CD14-positive monocyte (primary cell): ENCODE data around the gene KAZN. TPM values are rescaled to one million over a fixed set of nuclear protein-coding genes. Genes with fewer than 3 reads are reported as not detected.

ENCODE experiments used
- DNase-seq, 3 donors: peaks; one replicate each; pipeline ENCODE4 v3.0.0-alpha.2; 2011 to 2022
- H2AFZ ChIP-seq: 2 replicates; pipeline ENCODE4 v1.6.0; 2012; ENCODE audit warnings: mild to moderate bottlenecking, low read depth, low read length, inconsistent platforms; ENCODE audit not compliant: insufficient read depth, poor library complexity, severe bottlenecking
- H3K27ac ChIP-seq, 2 donors: 1 replicate in 1 of 2; 2 replicates in 1 of 2; pipeline ENCODE4 v1.5.1; 2012 to 2013; ENCODE audit warnings: low read length in 2 of 2, control low read depth in 1 of 2, inconsistent platforms in 1 of 2, low read depth in 1 of 2, mild to moderate bottlenecking in 1 of 2
- H3K27me3 ChIP-seq, 2 donors: one replicate each; pipeline versions ENCODE4 v1.6.0 to v1.6.1; 2011 to 2013; ENCODE audit warnings: low read length in 2 of 2; ENCODE audit not compliant: control insufficient read depth in 2 of 2, insufficient read depth in 2 of 2
- H3K36me3 ChIP-seq, 2 donors: replicated peaks in 1 of 2; 1 replicate in 1 of 2; 2 replicates in 1 of 2; pipeline versions ENCODE4 v1.5.1 to v1.6.1; 2012 to 2013; ENCODE audit warnings: low read length in 2 of 2, control low read depth in 1 of 2, inconsistent platforms in 1 of 2, mild to moderate bottlenecking in 1 of 2; ENCODE audit not compliant: insufficient read depth in 2 of 2, control insufficient read depth in 1 of 2
- H3K4me1 ChIP-seq, 2 donors: 1 replicate in 1 of 2; 2 replicates in 1 of 2; pipeline versions ENCODE4 v1.5.1 to v1.6.1; 2012 to 2013; ENCODE audit warnings: low read length in 2 of 2, control low read depth in 1 of 2, inconsistent platforms in 1 of 2, mild to moderate bottlenecking in 1 of 2, moderate library complexity in 1 of 2; ENCODE audit not compliant: insufficient read depth in 2 of 2, control insufficient read depth in 1 of 2
- H3K4me2 ChIP-seq: replicated peaks from 2 replicates; pipeline ENCODE3; 2012; ENCODE audit warnings: low read length, moderate library complexity, mild to moderate bottlenecking; ENCODE audit not compliant: poor library complexity, severe bottlenecking; ENCODE audit errors: extremely low read depth
- H3K4me3 ChIP-seq, 3 experiments: fragments of 200-600 bp in 1 of 3; sonication (generic) in 1 of 3; replicated peaks in 1 of 3; 1 replicate in 2 of 3; 2 replicates in 1 of 3; pipeline ENCODE4 v1.5.1; 2011 to 2013; ENCODE audit warnings: low read length in 3 of 3, mild to moderate bottlenecking in 3 of 3, control low read depth in 2 of 3, low read depth in 2 of 3, inconsistent platforms in 1 of 3, moderate library complexity in 1 of 3
- H3K79me2 ChIP-seq: 2 replicates; pipeline ENCODE4 v1.6.0; 2012; ENCODE audit warnings: mild to moderate bottlenecking, control low read depth, inconsistent platforms, low read length, moderate library complexity; ENCODE audit not compliant: insufficient read depth
- H3K9ac ChIP-seq: 2 replicates; pipeline ENCODE4 v1.6.0; 2017; ENCODE audit warnings: low read length, mild to moderate bottlenecking; ENCODE audit not compliant: insufficient read depth, poor library complexity, severe bottlenecking
- H3K9me3 ChIP-seq, 2 donors: replicated peaks in 1 of 2; 1 replicate in 1 of 2; 2 replicates in 1 of 2; pipeline versions ENCODE4 v1.5.1 to v1.6.1; 2012 to 2013; ENCODE audit warnings: low read length in 2 of 2, control low read depth in 1 of 2; ENCODE audit not compliant: control insufficient read depth in 1 of 2, insufficient read depth in 1 of 2
- H4K20me1 ChIP-seq: 2 replicates; pipeline ENCODE4 v1.6.0; 2012; ENCODE audit warnings: mild to moderate bottlenecking, low read length, control low read depth, moderate library complexity; ENCODE audit not compliant: insufficient read depth
- H3K27ac Mint-ChIP-seq, 7 donors: one replicate each; pipeline ENCODE4 v1.8.0; 2020; ENCODE audit warnings: mild to moderate bottlenecking in 7 of 7, mixed read lengths in 7 of 7, moderate library complexity in 6 of 7, inconsistent platforms in 2 of 7
- H3K27me3 Mint-ChIP-seq, 3 donors: one replicate each; pipeline ENCODE4 v1.8.0; 2021 to 2022; ENCODE audit warnings: low read depth in 3 of 3, mild to moderate bottlenecking in 3 of 3, mixed read lengths in 3 of 3, moderate library complexity in 3 of 3, inconsistent platforms in 1 of 3
- H3K36me3 Mint-ChIP-seq, 2 donors: one replicate each; pipeline ENCODE4 v1.8.0; 2020; ENCODE audit warnings: mixed read lengths in 2 of 2, inconsistent platforms in 1 of 2, mild to moderate bottlenecking in 1 of 2
- H3K4me1 Mint-ChIP-seq: one replicate; pipeline ENCODE4 v1.8.0; 2020; ENCODE audit warnings: mild to moderate bottlenecking, mixed read lengths
- H3K4me3 Mint-ChIP-seq, 2 donors: one replicate each; pipeline ENCODE4 v1.8.0; 2020; ENCODE audit warnings: mild to moderate bottlenecking in 2 of 2, mixed read lengths in 2 of 2, moderate library complexity in 1 of 2
- H3K9me3 Mint-ChIP-seq, 7 donors: one replicate each; pipeline ENCODE4 v1.8.0; 2020 to 2022; ENCODE audit warnings: mixed read lengths in 7 of 7, mild to moderate bottlenecking in 6 of 7, moderate library complexity in 6 of 7, inconsistent platforms in 2 of 7
- WGBS: methylation state at CpG from one replicate; pipeline ENCODE4 v1.1.5; 2013; ENCODE audit warnings: missing lambda C conversion rate; ENCODE audit not compliant: insufficient coverage; 5-methylcytosine and 5-hydroxymethylcytosine counted together
- intact Hi-C, 2 donors: fragments of 100-400 bp; cut with micrococcal nuclease; formaldehyde crosslinking; loops; one replicate each; pipeline versions ENCODE4 v1.15.0 to v1.15.1; 2023
- polyA plus RNA-seq, 3 donors: library from polyadenylated mRNA; depleted of rRNA in 1 of 3; unstranded in 2 of 3; stranded (reverse) in 1 of 3; fragments of 300-500 nt in 2 of 3; fragments of >200 nt in 1 of 3; fragmentation: Illumina TruSeq in 2 of 3; gene quantifications; 1 replicate in 2 of 3; 2 replicates in 1 of 3; pipeline ENCODE4 v1.2.3, GENCODE V29; 2012 to 2021
- TF ChIP-seq, protein P1 (sequence below): fragments of 200-600 bp; IDR thresholded peaks from one replicate; pipeline ENCODE4 v1.8.0; 2022; ENCODE audit warnings: antibody characterized with exemption, mild to moderate bottlenecking

The KAZN gene
- polyA plus RNA-seq, 3 donors: not detected

DNA sequence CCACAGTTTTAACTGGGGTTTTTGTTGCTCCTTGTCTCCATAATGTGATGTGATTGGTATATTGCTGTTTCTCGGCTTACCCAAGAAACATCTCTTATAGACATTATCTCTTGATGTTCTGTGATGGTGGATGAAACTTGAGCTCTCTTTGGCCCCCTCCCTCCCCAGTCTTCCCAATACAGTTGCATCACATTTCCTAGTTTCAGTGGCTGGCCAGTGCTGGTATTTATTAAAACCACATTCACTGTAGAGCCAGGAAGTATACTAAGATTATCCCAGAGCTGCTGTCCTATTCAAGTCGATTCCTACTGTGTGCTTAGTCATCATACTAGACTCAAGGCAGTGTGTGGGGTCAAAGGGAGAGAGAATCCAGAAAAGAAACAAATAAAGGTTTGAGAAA, 244.4 kb downstream of the KAZN start:
- no peak overlapping the region for H3K4me2 ChIP-seq
- no peak overlapping the region for H3K4me3 ChIP-seq
- no peak overlapping the region for H2AFZ ChIP-seq
- no peak for DNase-seq
- intact Hi-C loops: no loop called here
- no peaks in the 10 kb centered on the region for H3K27me3 ChIP-seq
- H3K27ac ChIP-seq: no peak overlapping the region
- H4K20me1 ChIP-seq: no peaks in the 10 kb centered on the region
- Mint-ChIP-seq H3K9me3 (peaks cover 15 to 29% (median 20%) of the 10 kb centered on the region in 7 donors), H3K36me3 (no peaks in the 10 kb centered on the region), H3K27me3 (peaks cover 6 to 9% (median 7%) of the 10 kb centered on the region in 3 donors), H3K4me1 (no peaks in the 10 kb centered on the region), H3K27ac (no peak overlapping the region), H3K4me3 (no peak overlapping the region)
- no peaks in the 10 kb centered on the region for H3K4me1 ChIP-seq
- no peak overlapping the region for H3K9ac ChIP-seq
- no peaks in the 10 kb centered on the region for H3K79me2 ChIP-seq
- H3K36me3 ChIP-seq: no peaks in the 10 kb centered on the region
- H3K9me3 ChIP-seq: peaks cover 13 to 22% of the 10 kb centered on the region in 2 donors
- TF ChIP-seq, protein P1, sequence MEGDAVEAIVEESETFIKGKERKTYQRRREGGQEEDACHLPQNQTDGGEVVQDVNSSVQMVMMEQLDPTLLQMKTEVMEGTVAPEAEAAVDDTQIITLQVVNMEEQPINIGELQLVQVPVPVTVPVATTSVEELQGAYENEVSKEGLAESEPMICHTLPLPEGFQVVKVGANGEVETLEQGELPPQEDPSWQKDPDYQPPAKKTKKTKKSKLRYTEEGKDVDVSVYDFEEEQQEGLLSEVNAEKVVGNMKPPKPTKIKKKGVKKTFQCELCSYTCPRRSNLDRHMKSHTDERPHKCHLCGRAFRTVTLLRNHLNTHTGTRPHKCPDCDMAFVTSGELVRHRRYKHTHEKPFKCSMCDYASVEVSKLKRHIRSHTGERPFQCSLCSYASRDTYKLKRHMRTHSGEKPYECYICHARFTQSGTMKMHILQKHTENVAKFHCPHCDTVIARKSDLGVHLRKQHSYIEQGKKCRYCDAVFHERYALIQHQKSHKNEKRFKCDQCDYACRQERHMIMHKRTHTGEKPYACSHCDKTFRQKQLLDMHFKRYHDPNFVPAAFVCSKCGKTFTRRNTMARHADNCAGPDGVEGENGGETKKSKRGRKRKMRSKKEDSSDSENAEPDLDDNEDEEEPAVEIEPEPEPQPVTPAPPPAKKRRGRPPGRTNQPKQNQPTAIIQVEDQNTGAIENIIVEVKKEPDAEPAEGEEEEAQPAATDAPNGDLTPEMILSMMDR: no peak
- no CpG with 5 or more reads among the region's 2 CpGs for WGBS

DNA sequence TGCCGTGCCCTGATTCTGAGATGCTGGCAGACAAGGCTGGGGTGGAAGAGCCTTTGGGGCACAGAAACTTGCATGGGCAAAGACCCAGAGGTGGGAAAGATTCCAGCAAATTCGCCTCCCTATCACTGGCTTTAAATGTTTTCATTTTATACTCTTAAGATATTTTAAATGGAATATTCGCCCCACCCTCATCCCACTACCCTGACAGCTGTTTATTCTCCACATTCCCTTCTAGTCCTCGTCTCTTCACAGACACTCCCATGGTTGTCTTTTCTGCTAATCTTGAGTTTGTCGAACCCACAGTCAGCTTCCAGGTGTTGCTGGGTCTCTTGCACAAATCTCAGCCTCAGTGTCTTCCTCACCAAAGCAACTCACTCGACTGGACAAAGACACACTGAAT, 245.0 kb downstream of the KAZN start:
- no peaks in the 10 kb centered on the region for H3K4me1 Mint-ChIP-seq
- H3K36me3 ChIP-seq: no peaks in the 10 kb centered on the region
- no peak overlapping the region for H3K4me3 ChIP-seq
- H3K27ac Mint-ChIP-seq: no peak overlapping the region
- TF ChIP-seq, protein P1: no peak
- peaks cover 13 to 22% of the 10 kb centered on the region in 2 donors for H3K9me3 ChIP-seq
- no peak overlapping the region for H3K4me2 ChIP-seq
- H3K27me3 ChIP-seq: no peaks in the 10 kb centered on the region
- no peak overlapping the region for H3K9ac ChIP-seq
- H3K36me3 Mint-ChIP-seq: no peaks in the 10 kb centered on the region
- DNase-seq: no peak
- intact Hi-C loops: no loop called here
- H3K4me1 ChIP-seq: no peaks in the 10 kb centered on the region
- peaks cover 4 to 9% (median 7%) of the 10 kb centered on the region in 3 donors for H3K27me3 Mint-ChIP-seq
- H3K9me3 Mint-ChIP-seq: peaks cover 15 to 25% (median 20%) of the 10 kb centered on the region in 7 donors
- H3K79me2 ChIP-seq: no peaks in the 10 kb centered on the region
- no peak overlapping the region for H3K4me3 Mint-ChIP-seq
- no peaks in the 10 kb centered on the region for H4K20me1 ChIP-seq
- H3K27ac ChIP-seq: no peak overlapping the region
- H2AFZ ChIP-seq: no peak overlapping the region
- WGBS: 83% methylated on average over 3 of the region's 6 CpGs
